ENCODE measurements around the gene PTP4A1.
A peak's percentile ranks its signal among the peaks of the same experiment; 100 is the strongest.

DNA sequence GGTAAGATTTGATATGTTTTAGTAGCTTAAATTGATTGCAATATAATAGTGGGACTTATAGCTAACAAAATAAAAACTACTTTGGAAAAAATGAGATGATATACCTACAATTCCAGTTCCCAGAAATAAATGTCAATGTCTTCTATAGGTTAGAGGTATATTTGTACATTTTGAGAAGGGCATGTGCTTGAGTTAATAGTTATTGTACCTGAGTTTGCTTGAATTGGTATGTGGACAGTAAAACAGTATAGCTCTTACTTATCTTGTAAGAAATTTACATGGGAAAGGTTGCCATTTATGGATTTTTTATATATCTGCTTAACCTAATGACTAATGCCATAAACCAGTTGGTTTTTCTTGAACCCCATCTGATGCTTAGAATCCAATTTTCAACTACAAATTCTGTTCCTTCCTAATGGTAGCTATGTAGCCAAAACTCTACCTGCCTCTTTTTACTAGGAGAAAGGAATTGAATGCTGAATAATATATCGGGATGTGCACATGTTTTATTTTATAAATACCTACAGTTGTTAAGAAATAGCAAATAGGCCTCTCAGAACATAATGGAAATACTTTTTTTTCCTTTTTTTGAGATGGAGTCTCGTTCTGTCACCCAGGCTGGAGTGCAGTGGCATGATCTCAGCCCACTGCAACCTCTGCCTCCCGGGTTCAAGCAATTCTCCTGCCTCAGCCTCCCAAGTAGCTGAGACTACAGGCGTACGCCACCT is 4.9 kb downstream of the PTP4A1 start:
- TF ChIP-seq POLR2AphosphoS5 (IDR thresholded peaks at IDR 0.05; ENCODE audit: low read depth, low read length) (peak; percentile 10; the same call in 1 of the 2 replicates), MTA3 (CRISPR knock-in tag; IDR thresholded peaks at IDR 0.05) (no peak), ZNF619 (CRISPR knock-in tag; IDR thresholded peaks at IDR 0.05) (no peak), POLR2A (IDR thresholded peaks at IDR 0.05; ENCODE audit: insufficient read depth in 1 of 2, low read depth in 2 of 2, low read length in 2 of 2) (no peak), SMAD1 (CRISPR knock-in tag; IDR thresholded peaks at IDR 0.05; ENCODE audit: borderline replicate concordance, low read depth) (no peak), CHD2 (IDR thresholded peaks at IDR 0.05; ENCODE audit: low read depth, low read length) (no peak), EZH2 (conservative IDR thresholded peaks at IDR 0.05; ENCODE audit: low read depth, low read length) (no peak), KAT8 (CRISPR knock-in tag; IDR thresholded peaks at IDR 0.05) (no peak), CREM (IDR thresholded peaks at IDR 0.05) (no peak), CREM (CRISPR knock-in tag; IDR thresholded peaks at IDR 0.05) (no peak), HDAC1 (CRISPR knock-in tag; IDR thresholded peaks at IDR 0.05) (no peak)
- TF ChIP-seq, protein P1, sequence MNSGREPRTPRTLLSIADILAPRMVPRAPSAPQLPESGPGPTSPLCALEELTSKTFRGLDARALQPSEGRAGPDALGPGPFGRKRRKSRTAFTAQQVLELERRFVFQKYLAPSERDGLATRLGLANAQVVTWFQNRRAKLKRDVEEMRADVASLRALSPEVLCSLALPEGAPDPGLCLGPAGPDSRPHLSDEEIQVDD (CRISPR knock-in tag; IDR thresholded peaks at IDR 0.05; ENCODE audit: borderline replicate concordance): no peak
- TF ChIP-seq, protein P2, sequence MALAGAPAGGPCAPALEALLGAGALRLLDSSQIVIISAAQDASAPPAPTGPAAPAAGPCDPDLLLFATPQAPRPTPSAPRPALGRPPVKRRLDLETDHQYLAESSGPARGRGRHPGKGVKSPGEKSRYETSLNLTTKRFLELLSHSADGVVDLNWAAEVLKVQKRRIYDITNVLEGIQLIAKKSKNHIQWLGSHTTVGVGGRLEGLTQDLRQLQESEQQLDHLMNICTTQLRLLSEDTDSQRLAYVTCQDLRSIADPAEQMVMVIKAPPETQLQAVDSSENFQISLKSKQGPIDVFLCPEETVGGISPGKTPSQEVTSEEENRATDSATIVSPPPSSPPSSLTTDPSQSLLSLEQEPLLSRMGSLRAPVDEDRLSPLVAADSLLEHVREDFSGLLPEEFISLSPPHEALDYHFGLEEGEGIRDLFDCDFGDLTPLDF (CRISPR knock-in tag; IDR thresholded peaks at IDR 0.05): no peak
- TF ChIP-seq, protein P3, sequence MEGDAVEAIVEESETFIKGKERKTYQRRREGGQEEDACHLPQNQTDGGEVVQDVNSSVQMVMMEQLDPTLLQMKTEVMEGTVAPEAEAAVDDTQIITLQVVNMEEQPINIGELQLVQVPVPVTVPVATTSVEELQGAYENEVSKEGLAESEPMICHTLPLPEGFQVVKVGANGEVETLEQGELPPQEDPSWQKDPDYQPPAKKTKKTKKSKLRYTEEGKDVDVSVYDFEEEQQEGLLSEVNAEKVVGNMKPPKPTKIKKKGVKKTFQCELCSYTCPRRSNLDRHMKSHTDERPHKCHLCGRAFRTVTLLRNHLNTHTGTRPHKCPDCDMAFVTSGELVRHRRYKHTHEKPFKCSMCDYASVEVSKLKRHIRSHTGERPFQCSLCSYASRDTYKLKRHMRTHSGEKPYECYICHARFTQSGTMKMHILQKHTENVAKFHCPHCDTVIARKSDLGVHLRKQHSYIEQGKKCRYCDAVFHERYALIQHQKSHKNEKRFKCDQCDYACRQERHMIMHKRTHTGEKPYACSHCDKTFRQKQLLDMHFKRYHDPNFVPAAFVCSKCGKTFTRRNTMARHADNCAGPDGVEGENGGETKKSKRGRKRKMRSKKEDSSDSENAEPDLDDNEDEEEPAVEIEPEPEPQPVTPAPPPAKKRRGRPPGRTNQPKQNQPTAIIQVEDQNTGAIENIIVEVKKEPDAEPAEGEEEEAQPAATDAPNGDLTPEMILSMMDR (CRISPR knock-in tag; IDR thresholded peaks at IDR 0.05): no peak
